ENCODE results near the gene PLK5.

DNA sequence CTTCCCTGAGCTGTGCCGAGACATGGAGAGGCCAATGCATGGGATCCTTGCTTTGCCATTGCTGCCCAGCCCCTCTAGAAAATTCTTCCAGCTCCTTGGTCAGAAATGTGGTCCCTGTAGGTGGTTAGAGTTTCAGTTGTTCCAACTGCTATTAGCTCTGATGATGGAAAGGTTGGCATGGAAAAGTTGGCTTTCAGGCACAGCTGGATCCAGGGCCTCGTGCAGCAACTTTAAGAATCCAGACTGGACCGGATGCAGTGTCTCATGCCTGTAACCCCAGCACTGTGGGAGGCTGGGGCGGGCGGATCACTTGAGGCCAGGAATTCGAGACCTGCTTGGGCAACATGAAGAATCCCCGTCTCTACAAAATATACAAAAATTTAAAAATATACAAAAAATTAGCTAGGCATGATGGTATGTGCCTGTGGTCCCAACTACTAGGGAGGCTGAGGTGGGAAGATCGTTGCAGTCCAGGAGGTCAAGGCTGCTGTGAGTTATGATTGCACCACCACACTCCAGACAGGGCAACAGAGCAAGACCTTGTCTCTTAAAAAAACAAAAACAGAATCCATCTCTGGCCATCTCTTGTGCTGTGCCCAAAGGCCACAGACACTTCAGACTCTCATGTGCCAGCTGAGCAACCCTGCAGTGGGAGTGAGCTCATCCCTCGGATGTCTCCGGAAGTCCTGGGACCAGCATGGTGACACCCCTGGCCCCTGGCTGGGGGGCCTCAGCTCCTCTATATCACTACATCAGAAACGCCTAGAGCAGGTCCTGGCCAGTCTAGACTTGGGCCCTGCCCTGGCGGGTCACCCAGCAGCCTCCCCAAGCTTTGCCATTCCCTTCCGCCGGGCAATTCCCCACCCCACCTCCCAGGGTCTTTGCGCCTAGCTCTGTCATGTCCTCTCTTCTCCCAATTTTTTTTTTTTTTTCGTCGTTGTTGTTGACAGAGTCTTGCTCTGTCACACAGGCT lies 27.5 kb downstream of the PLK5 start:
- TF ChIP-seq POLR2A (IDR thresholded peaks at IDR 0.05; ENCODE audit: extremely low read depth, insufficient read length) = no peak
- TF ChIP-seq, protein P1, sequence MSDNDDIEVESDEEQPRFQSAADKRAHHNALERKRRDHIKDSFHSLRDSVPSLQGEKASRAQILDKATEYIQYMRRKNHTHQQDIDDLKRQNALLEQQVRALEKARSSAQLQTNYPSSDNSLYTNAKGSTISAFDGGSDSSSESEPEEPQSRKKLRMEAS (IDR thresholded peaks at IDR 0.05; ENCODE audit: low read depth, low read length) = no peak
- TF ChIP-seq, protein P2, sequence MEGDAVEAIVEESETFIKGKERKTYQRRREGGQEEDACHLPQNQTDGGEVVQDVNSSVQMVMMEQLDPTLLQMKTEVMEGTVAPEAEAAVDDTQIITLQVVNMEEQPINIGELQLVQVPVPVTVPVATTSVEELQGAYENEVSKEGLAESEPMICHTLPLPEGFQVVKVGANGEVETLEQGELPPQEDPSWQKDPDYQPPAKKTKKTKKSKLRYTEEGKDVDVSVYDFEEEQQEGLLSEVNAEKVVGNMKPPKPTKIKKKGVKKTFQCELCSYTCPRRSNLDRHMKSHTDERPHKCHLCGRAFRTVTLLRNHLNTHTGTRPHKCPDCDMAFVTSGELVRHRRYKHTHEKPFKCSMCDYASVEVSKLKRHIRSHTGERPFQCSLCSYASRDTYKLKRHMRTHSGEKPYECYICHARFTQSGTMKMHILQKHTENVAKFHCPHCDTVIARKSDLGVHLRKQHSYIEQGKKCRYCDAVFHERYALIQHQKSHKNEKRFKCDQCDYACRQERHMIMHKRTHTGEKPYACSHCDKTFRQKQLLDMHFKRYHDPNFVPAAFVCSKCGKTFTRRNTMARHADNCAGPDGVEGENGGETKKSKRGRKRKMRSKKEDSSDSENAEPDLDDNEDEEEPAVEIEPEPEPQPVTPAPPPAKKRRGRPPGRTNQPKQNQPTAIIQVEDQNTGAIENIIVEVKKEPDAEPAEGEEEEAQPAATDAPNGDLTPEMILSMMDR (IDR thresholded peaks at IDR 0.05; ENCODE audit: low read depth, low read length) = no peak
- TF ChIP-seq MYC (IDR thresholded peaks at IDR 0.05; ENCODE audit: low read depth, low read length) = no peak

All from NB4 (cell line).